ENCODE data around the gene INPP5K.

DNA sequence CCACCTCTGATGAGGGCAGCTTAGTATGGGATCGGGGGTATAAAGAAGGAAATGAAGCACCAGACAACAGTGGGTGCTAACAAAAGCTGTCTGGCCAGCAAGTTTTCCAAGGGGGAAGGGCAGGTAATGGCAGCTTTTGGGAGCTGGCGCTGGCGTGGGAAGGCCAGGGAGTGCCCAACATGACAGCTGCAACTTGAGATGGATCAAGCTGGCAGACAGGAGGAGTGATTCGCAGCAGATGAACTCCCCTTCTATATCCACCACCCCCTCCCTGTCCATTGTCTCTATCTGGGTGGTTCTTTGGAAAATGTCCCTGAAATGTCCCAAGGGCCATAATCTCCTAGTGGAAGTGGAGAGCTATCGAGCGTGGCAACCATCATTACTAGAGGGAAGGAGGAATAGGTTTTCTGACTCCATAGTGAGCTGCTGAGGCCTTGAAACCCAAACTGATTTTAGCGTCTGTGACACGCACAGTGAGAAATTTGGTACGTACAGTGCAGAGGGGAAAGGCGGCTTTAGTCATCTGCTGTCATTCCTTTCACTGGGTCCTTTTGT is 4.8 kb upstream of the INPP5K start:
- TF ChIP-seq FOXA1 (IDR thresholded peaks at IDR 0.05) (no peak), SP1 (IDR thresholded peaks at IDR 0.05) (no peak), HDGF (IDR thresholded peaks at IDR 0.05; ENCODE audit: borderline replicate concordance) (no peak), L3MBTL2 (conservative IDR thresholded peaks at IDR 0.05) (no peak), BHLHE40 (IDR thresholded peaks at IDR 0.05; ENCODE audit: borderline replicate concordance) (no peak)
- TF ChIP-seq, protein P1, sequence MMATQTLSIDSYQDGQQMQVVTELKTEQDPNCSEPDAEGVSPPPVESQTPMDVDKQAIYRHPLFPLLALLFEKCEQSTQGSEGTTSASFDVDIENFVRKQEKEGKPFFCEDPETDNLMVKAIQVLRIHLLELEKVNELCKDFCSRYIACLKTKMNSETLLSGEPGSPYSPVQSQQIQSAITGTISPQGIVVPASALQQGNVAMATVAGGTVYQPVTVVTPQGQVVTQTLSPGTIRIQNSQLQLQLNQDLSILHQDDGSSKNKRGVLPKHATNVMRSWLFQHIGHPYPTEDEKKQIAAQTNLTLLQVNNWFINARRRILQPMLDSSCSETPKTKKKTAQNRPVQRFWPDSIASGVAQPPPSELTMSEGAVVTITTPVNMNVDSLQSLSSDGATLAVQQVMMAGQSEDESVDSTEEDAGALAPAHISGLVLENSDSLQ (IDR thresholded peaks at IDR 0.05) = no peak

Data from HEK293T (cell line).